Neural progenitor cell (in vitro differentiated cells): ENCODE data around the gene SMC3. TPM values are rescaled to one million over a fixed set of nuclear protein-coding genes. Genes with fewer than 3 reads are reported as not detected.

Source experiments
- DNase-seq: peaks from one replicate; pipeline ENCODE4 v3.0.0-alpha.2; 2016; ENCODE audit warnings: low spot score
- H2AFZ ChIP-seq: fragments of 200-600 bp; sonication (generic); replicated peaks from 2 replicates; pipeline ENCODE4 v1.6.1; 2016; ENCODE audit warnings: antibody characterized with exemption
- H3F3A ChIP-seq: fragments of 200-600 bp; sonication (generic); 2 replicates; pipeline ENCODE4 v1.6.1; 2016; ENCODE audit warnings: antibody characterized with exemption, low read depth
- H3K27ac ChIP-seq: fragments of 200-600 bp; sonication (generic); 2 replicates; pipeline ENCODE4 v1.5.1; 2016; ENCODE audit warnings: mild to moderate bottlenecking
- H3K27me3 ChIP-seq: fragments of 200-600 bp; sonication (generic); 2 replicates; pipeline ENCODE4 v1.6.1; 2016; ENCODE audit warnings: mild to moderate bottlenecking, moderate library complexity
- H3K36me3 ChIP-seq: fragments of 200-600 bp; sonication (generic); 2 replicates; pipeline ENCODE4 v1.5.1; 2016
- H3K4me1 ChIP-seq: fragments of 200-600 bp; sonication (generic); 2 replicates; pipeline ENCODE4 v1.6.1; 2016; ENCODE audit warnings: mixed run types
- H3K4me2 ChIP-seq: fragments of 200-600 bp; sonication (generic); 2 replicates; pipeline ENCODE4 v1.6.1; 2016
- H3K4me3 ChIP-seq: fragments of 200-600 bp; sonication (generic); 2 replicates; pipeline ENCODE4 v1.5.1; 2016
- H3K79me2 ChIP-seq: fragments of 200-600 bp; sonication (generic); 2 replicates; pipeline ENCODE4 v1.6.1; 2016; ENCODE audit warnings: low read depth
- H3K9ac ChIP-seq: fragments of 200-600 bp; sonication (generic); 2 replicates; pipeline ENCODE4 v1.6.1; 2016
- H3K9me3 ChIP-seq: fragments of 200-600 bp; sonication (generic); 2 replicates; pipeline ENCODE4 v1.5.1; 2016; ENCODE audit warnings: low read depth
- H4K20me1 ChIP-seq: fragments of 200-600 bp; sonication (generic); 2 replicates; pipeline ENCODE4 v1.6.1; 2016; ENCODE audit warnings: low read depth
- H3K27ac Mint-ChIP-seq: 3 replicates; pipeline ENCODE4 v1.8.0; 2021; ENCODE audit warnings: mixed read lengths
- H3K27me3 Mint-ChIP-seq: 2 replicates; pipeline ENCODE4 v1.8.0; 2022; ENCODE audit warnings: low read depth, mild to moderate bottlenecking, inconsistent platforms, moderate library complexity, mixed read lengths; ENCODE audit not compliant: insufficient read depth
- H3K36me3 Mint-ChIP-seq: 3 replicates; pipeline ENCODE4 v1.8.0; 2021; ENCODE audit warnings: mixed read lengths
- H3K4me1 Mint-ChIP-seq: 3 replicates; pipeline ENCODE4 v1.8.0; 2021; ENCODE audit warnings: mixed read lengths
- H3K4me3 Mint-ChIP-seq: 3 replicates; pipeline ENCODE4 v1.8.0; 2021; ENCODE audit warnings: mild to moderate bottlenecking, moderate library complexity, mixed read lengths
- H3K9me3 Mint-ChIP-seq: 3 replicates; pipeline ENCODE4 v1.8.0; 2020; ENCODE audit warnings: mixed read lengths
- CTCF ChIP-seq: fragments of 200-600 bp; sonication (generic); IDR thresholded peaks from 2 replicates; pipeline ENCODE4 v1.5.1; 2017; ENCODE audit warnings: antibody characterized with exemption, mild to moderate bottlenecking
- EZH2 ChIP-seq: fragments of 200-600 bp; sonication (generic); IDR thresholded peaks from 2 replicates; pipeline ENCODE4 v1.6.1; 2017; ENCODE audit warnings: antibody characterized with exemption, mild to moderate bottlenecking, moderate library complexity
- EZH2phosphoT487 ChIP-seq: fragments of 200-600 bp; sonication (generic); IDR thresholded peaks from 2 replicates; pipeline ENCODE4 v1.6.1; 2017; ENCODE audit warnings: antibody characterized with exemption
- total RNA-seq: library from RNA; depleted of rRNA; stranded (reverse); fragments of >200 nt; gene quantifications from 2 replicates; pipeline ENCODE4 v1.2.3, GENCODE V29; 2015; ENCODE audit warnings: low replicate concordance

Gene SMC3
- total RNA-seq, 1 donor from 2014 or later = 109 TPM

GRCh38 chr10:110524179-110524858 lies 43.2 kb upstream of the SMC3 start:
- H3K4me2 ChIP-seq = no peak overlapping the region
- no peak for DNase-seq
- no peaks in the 10 kb centered on the region for H3F3A ChIP-seq
- peaks cover 5% of the 10 kb centered on the region for H3K27me3 Mint-ChIP-seq
- H3K36me3 ChIP-seq = no peaks in the 10 kb centered on the region
- no peaks in the 10 kb centered on the region for H3K27me3 ChIP-seq
- H2AFZ ChIP-seq = no peak overlapping the region
- H3K79me2 ChIP-seq = no peaks in the 10 kb centered on the region
- H3K4me1 Mint-ChIP-seq = peaks cover 4% of the 10 kb centered on the region
- H3K36me3 Mint-ChIP-seq = no peaks in the 10 kb centered on the region
- no peak for TF ChIP-seq CTCF
- TF ChIP-seq EZH2 = no peak
- TF ChIP-seq EZH2phosphoT487 = no peak
- no peak overlapping the region for H3K27ac ChIP-seq
- H3K4me3 Mint-ChIP-seq = no peak overlapping the region
- no peak overlapping the region for H3K9ac ChIP-seq
- no peak overlapping the region for H3K27ac Mint-ChIP-seq
- no peaks in the 10 kb centered on the region for H3K4me1 ChIP-seq
- no peaks in the 10 kb centered on the region for H4K20me1 ChIP-seq
- H3K9me3 ChIP-seq = no peaks in the 10 kb centered on the region
- H3K9me3 Mint-ChIP-seq = no peaks in the 10 kb centered on the region
- no peak overlapping the region for H3K4me3 ChIP-seq

- no peak overlapping the region for H3K27ac Mint-ChIP-seq
- Histone ChIP-seq H3K4me3 (no peak overlapping the region), H3K9me3 (no peaks in the 10 kb centered on the region), H3K4me2 (no peak overlapping the region), H3K79me2 (no peaks in the 10 kb centered on the region), H3K36me3 (no peaks in the 10 kb centered on the region), H3K27me3 (no peaks in the 10 kb centered on the region), H2AFZ (no peak overlapping the region), H3K9ac (no peak overlapping the region), H4K20me1 (no peaks in the 10 kb centered on the region), H3K4me1 (peaks cover 3% of the 10 kb centered on the region), H3K27ac (no peak overlapping the region), H3F3A (peaks cover 3% of the 10 kb centered on the region)
- no peaks in the 10 kb centered on the region for H3K9me3 Mint-ChIP-seq
- H3K4me3 Mint-ChIP-seq = no peak overlapping the region
- no peaks in the 10 kb centered on the region for H3K36me3 Mint-ChIP-seq
- peaks cover 7% of the 10 kb centered on the region for H3K4me1 Mint-ChIP-seq
- peaks cover 5% of the 10 kb centered on the region for H3K27me3 Mint-ChIP-seq
- TF ChIP-seq EZH2phosphoT487 (no peak), CTCF (no peak), EZH2 (no peak)
- no peak for DNase-seq
Measured at GRCh38 chr10:110524859-110525232, 42.6 kb upstream of the SMC3 start.

- peaks cover 9% of the 10 kb centered on the region for H3K4me1 Mint-ChIP-seq
- H2AFZ ChIP-seq = no peak overlapping the region
Measured at GRCh38 chr10:110525349-110526260, 41.9 kb upstream of the SMC3 start.

More at GRCh38 chr10:110525349-110526260, 41.9 kb upstream of the SMC3 start:
- H3K4me1 ChIP-seq = peaks cover 10% of the 10 kb centered on the region
- no peak overlapping the region for H3K4me3 ChIP-seq
- H3K27me3 Mint-ChIP-seq = peaks cover 5% of the 10 kb centered on the region
- H3K9me3 ChIP-seq = no peaks in the 10 kb centered on the region
- no peaks in the 10 kb centered on the region for H3K27me3 ChIP-seq
- H3F3A ChIP-seq = peaks cover 9% of the 10 kb centered on the region
- no peak for TF ChIP-seq EZH2phosphoT487
- no peak for TF ChIP-seq CTCF
- TF ChIP-seq EZH2 = no peak
- H3K27ac Mint-ChIP-seq = no peak overlapping the region
- no peak for DNase-seq
- no peaks in the 10 kb centered on the region for H3K36me3 Mint-ChIP-seq
- H3K4me2 ChIP-seq = no peak overlapping the region
- no peaks in the 10 kb centered on the region for H3K9me3 Mint-ChIP-seq
- no peak overlapping the region for H3K27ac ChIP-seq
- H3K9ac ChIP-seq = no peak overlapping the region
- H3K79me2 ChIP-seq = no peaks in the 10 kb centered on the region
- no peaks in the 10 kb centered on the region for H4K20me1 ChIP-seq
- H3K4me3 Mint-ChIP-seq = no peak overlapping the region
- H3K36me3 ChIP-seq = no peaks in the 10 kb centered on the region
